HEK293 (cell line): ENCODE data around the gene SLC35D1.

ENCODE experiments used
- ZFHX2 ChIP-seq: fragments of 450-650 bp; formaldehyde crosslinking; conservative IDR thresholded peaks from 2 replicates; pipeline ENCODE4 v1.5.1; 2016; ENCODE audit warnings: missing biosample characterization, missing genetic modification characterization
- ZNF350 ChIP-seq: fragments of 450-650 bp; formaldehyde crosslinking; IDR thresholded peaks from 2 replicates; pipeline ENCODE4 v1.5.0; 2017; ENCODE audit warnings: missing biosample characterization, mild to moderate bottlenecking, missing genetic modification characterization
- ZNF366 ChIP-seq: fragments of 450-650 bp; formaldehyde crosslinking; conservative IDR thresholded peaks from 2 replicates; pipeline ENCODE4 v1.5.1; 2016; ENCODE audit warnings: missing biosample characterization, missing genetic modification characterization
- ZNF555 ChIP-seq: fragments of 450-650 bp; formaldehyde crosslinking; conservative IDR thresholded peaks from 2 replicates; pipeline ENCODE4 v1.5.1; 2017; ENCODE audit warnings: missing biosample characterization, mild to moderate bottlenecking, missing genetic modification characterization, inconsistent platforms
- TF ChIP-seq, protein P1 (sequence below): fragments of 450-650 bp; formaldehyde crosslinking; IDR thresholded peaks from 2 replicates; pipeline ENCODE4 v1.5.1; 2016; ENCODE audit warnings: missing biosample characterization, missing genetic modification characterization
- TF ChIP-seq, protein P2 (sequence below): fragments of 450-650 bp; formaldehyde crosslinking; IDR thresholded peaks from 2 replicates; pipeline ENCODE4 v1.5.1; 2016; ENCODE audit warnings: missing biosample characterization, missing genetic modification characterization

DNA sequence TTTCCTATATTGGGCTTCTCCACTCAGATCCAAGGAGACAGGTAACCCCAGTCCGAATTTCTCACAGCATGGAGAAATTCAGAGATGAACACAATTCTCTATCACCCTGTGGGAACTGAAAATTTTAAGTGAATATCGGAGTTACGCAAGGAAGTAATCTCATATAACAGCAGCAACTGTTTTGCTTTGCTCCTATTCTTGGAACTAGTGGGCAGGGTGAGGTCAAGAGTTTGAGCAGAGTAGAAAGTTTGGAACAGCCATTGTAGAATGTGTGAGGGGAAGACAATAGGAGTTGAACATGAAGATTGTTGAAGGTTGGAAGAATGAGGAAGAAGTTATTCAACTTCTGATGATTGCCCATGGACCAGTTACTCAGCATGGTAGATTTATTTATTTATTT is 24.3 kb upstream of the SLC35D1 start:
- TF ChIP-seq ZNF555 (no peak), ZNF350 (tag by site-specific recombination) (no peak), ZFHX2 (no peak), ZNF366 (tag by site-specific recombination) (no peak)
- TF ChIP-seq, protein P1, sequence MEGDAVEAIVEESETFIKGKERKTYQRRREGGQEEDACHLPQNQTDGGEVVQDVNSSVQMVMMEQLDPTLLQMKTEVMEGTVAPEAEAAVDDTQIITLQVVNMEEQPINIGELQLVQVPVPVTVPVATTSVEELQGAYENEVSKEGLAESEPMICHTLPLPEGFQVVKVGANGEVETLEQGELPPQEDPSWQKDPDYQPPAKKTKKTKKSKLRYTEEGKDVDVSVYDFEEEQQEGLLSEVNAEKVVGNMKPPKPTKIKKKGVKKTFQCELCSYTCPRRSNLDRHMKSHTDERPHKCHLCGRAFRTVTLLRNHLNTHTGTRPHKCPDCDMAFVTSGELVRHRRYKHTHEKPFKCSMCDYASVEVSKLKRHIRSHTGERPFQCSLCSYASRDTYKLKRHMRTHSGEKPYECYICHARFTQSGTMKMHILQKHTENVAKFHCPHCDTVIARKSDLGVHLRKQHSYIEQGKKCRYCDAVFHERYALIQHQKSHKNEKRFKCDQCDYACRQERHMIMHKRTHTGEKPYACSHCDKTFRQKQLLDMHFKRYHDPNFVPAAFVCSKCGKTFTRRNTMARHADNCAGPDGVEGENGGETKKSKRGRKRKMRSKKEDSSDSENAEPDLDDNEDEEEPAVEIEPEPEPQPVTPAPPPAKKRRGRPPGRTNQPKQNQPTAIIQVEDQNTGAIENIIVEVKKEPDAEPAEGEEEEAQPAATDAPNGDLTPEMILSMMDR (tag by site-specific recombination): no peak
- TF ChIP-seq, protein P2, sequence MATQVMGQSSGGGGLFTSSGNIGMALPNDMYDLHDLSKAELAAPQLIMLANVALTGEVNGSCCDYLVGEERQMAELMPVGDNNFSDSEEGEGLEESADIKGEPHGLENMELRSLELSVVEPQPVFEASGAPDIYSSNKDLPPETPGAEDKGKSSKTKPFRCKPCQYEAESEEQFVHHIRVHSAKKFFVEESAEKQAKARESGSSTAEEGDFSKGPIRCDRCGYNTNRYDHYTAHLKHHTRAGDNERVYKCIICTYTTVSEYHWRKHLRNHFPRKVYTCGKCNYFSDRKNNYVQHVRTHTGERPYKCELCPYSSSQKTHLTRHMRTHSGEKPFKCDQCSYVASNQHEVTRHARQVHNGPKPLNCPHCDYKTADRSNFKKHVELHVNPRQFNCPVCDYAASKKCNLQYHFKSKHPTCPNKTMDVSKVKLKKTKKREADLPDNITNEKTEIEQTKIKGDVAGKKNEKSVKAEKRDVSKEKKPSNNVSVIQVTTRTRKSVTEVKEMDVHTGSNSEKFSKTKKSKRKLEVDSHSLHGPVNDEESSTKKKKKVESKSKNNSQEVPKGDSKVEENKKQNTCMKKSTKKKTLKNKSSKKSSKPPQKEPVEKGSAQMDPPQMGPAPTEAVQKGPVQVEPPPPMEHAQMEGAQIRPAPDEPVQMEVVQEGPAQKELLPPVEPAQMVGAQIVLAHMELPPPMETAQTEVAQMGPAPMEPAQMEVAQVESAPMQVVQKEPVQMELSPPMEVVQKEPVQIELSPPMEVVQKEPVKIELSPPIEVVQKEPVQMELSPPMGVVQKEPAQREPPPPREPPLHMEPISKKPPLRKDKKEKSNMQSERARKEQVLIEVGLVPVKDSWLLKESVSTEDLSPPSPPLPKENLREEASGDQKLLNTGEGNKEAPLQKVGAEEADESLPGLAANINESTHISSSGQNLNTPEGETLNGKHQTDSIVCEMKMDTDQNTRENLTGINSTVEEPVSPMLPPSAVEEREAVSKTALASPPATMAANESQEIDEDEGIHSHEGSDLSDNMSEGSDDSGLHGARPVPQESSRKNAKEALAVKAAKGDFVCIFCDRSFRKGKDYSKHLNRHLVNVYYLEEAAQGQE (tag by site-specific recombination): no peak
